OCI-LY7 (cell line): ENCODE results near the gene RBBP8.

ENCODE experiments used
- EZH2phosphoT487 ChIP-seq: fragments of 200-600 bp; sonication (generic); IDR thresholded peaks from 2 replicates; pipeline ENCODE4 v1.6.1; 2018; ENCODE audit warnings: low read depth, borderline replicate concordance, mild to moderate bottlenecking, mixed run types, antibody characterized with exemption, low read length, moderate library complexity, mixed read lengths
- TF ChIP-seq, protein P1 (sequence below): fragments of 200-600 bp; sonication (generic); conservative IDR thresholded peaks from 2 replicates; pipeline ENCODE4 v1.5.1; 2014; ENCODE audit warnings: mild to moderate bottlenecking, antibody characterized with exemption, low read length, moderate library complexity, mixed read lengths

DNA sequence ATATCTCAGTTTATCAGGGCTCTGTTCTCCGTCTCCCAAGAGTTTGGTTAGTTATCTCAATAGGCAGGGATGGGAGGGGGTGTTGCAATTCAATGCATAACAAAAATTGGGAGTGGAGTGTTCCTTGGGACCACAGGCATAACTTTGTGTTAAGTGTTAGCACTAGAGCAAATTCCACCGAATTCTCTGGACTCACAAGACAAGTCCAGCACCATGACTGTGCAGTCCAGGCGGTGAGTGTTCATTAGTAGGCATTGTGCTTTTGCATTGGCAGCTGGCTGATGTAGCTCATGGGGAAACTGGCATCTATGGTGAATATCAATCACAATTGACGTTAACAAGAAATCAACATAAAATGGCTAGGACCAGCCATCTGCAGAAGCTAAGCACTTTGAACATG is 123.2 kb downstream of the RBBP8 start:
- TF ChIP-seq, protein P1, sequence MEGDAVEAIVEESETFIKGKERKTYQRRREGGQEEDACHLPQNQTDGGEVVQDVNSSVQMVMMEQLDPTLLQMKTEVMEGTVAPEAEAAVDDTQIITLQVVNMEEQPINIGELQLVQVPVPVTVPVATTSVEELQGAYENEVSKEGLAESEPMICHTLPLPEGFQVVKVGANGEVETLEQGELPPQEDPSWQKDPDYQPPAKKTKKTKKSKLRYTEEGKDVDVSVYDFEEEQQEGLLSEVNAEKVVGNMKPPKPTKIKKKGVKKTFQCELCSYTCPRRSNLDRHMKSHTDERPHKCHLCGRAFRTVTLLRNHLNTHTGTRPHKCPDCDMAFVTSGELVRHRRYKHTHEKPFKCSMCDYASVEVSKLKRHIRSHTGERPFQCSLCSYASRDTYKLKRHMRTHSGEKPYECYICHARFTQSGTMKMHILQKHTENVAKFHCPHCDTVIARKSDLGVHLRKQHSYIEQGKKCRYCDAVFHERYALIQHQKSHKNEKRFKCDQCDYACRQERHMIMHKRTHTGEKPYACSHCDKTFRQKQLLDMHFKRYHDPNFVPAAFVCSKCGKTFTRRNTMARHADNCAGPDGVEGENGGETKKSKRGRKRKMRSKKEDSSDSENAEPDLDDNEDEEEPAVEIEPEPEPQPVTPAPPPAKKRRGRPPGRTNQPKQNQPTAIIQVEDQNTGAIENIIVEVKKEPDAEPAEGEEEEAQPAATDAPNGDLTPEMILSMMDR: no peak
- no peak for TF ChIP-seq EZH2phosphoT487
